DND-41 (cell line): ENCODE results near the gene SCYL2.
"Not testable (repeated sequence)": the region's sequence is repeated elsewhere in the genome, so short reads cannot be mapped to it uniquely, and the experiment has no call there.

Experiments
- ATAC-seq: fragments of 200-7000 bp; cut with Tn5 transposase; 3 replicates; pipeline ENCODE4 v1.9.1; 2021; ENCODE audit warnings: low read depth; ENCODE audit not compliant: insufficient read depth
- DNase-seq: peaks from one replicate; pipeline ENCODE4 v3.0.0-alpha.2; 2020
- H2AFZ ChIP-seq: 2 replicates; pipeline ENCODE4 v1.6.0; 2012; ENCODE audit warnings: low read depth, low read length
- H3K27ac ChIP-seq: 2 replicates; pipeline ENCODE4 v1.5.1; 2012; ENCODE audit warnings: low read length, inconsistent platforms
- H3K27me3 ChIP-seq: fragments of 200-600 bp; sonication (generic); 2 replicates; pipeline ENCODE4 v1.6.0; 2012; ENCODE audit warnings: low read length, mild to moderate bottlenecking, inconsistent platforms; ENCODE audit not compliant: insufficient read depth, poor library complexity
- H3K36me3 ChIP-seq: 2 replicates; pipeline ENCODE4 v1.5.1; 2012; ENCODE audit warnings: low read length, inconsistent platforms; ENCODE audit not compliant: insufficient read depth
- H3K4me1 ChIP-seq: 2 replicates; pipeline ENCODE4 v1.5.1; 2012; ENCODE audit warnings: mild to moderate bottlenecking, low read length; ENCODE audit not compliant: insufficient read depth
- H3K4me2 ChIP-seq: 2 replicates; pipeline ENCODE4 v1.6.0; 2012; ENCODE audit warnings: mild to moderate bottlenecking, moderate library complexity, low read length, inconsistent platforms; ENCODE audit not compliant: insufficient read depth
- H3K4me3 ChIP-seq, 2 experiments: fragments of 200-600 bp in 1 of 2; shearing (Covaris generic) in 1 of 2; 2 replicates each; pipeline ENCODE4 v1.5.1; 2012 to 2016; ENCODE audit warnings: inconsistent platforms in 2 of 2, low read length in 2 of 2, mild to moderate bottlenecking in 2 of 2, low read depth in 1 of 2, moderate library complexity in 1 of 2
- H3K79me2 ChIP-seq: 2 replicates; pipeline ENCODE4 v1.6.0; 2012; ENCODE audit warnings: low read length, inconsistent platforms; ENCODE audit not compliant: insufficient read depth
- H3K9ac ChIP-seq: 2 replicates; pipeline ENCODE4 v1.6.0; 2012; ENCODE audit warnings: low read depth, mild to moderate bottlenecking, inconsistent platforms, low read length, moderate library complexity
- H3K9me3 ChIP-seq: 2 replicates; pipeline ENCODE4 v1.5.1; 2012; ENCODE audit warnings: low read length, moderate library complexity, mild to moderate bottlenecking, inconsistent platforms; ENCODE audit not compliant: insufficient read depth, severe bottlenecking
- H4K20me1 ChIP-seq: 2 replicates; pipeline ENCODE4 v1.6.0; 2012; ENCODE audit warnings: low read length; ENCODE audit not compliant: insufficient read depth
- CTCF ChIP-seq: IDR thresholded peaks from 2 replicates; pipeline ENCODE4 v1.5.1; 2012; ENCODE audit warnings: borderline replicate concordance, low read length, moderate library complexity, mild to moderate bottlenecking; ENCODE audit not compliant: poor library complexity, severe bottlenecking; ENCODE audit errors: extremely low read depth
- EZH2 ChIP-seq: IDR thresholded peaks from 3 replicates; pipeline ENCODE4 v1.6.1; 2012; ENCODE audit warnings: borderline replicate concordance, low read depth, mild to moderate bottlenecking, moderate library complexity, low read length, inconsistent platforms; ENCODE audit not compliant: severe bottlenecking

The SCYL2 gene

GRCh38 chr12:100339071-100339470 lies 72.1 kb downstream of the SCYL2 start:
- no peak for DNase-seq
- no peak for ATAC-seq
- Histone ChIP-seq H3K4me2 (no peak overlapping the region), H3K9me3 (no peaks in the 10 kb centered on the region), H3K27ac (no peak overlapping the region), H3K9ac (no peak overlapping the region), H4K20me1 (no peaks in the 10 kb centered on the region), H3K79me2 (no peaks in the 10 kb centered on the region), H3K4me3 (no peak overlapping the region), H3K36me3 (peaks cover 50% of the 10 kb centered on the region), H3K4me1 (no peaks in the 10 kb centered on the region), H2AFZ (no peak overlapping the region), H3K27me3 (no peaks in the 10 kb centered on the region)
- no peak for TF ChIP-seq EZH2
- TF ChIP-seq CTCF = no peak

- H3K79me2 ChIP-seq, H3K9ac ChIP-seq, H3K27ac ChIP-seq, H3K4me1 ChIP-seq, ATAC-seq, H3K9me3 ChIP-seq, H3K27me3 ChIP-seq, H2AFZ ChIP-seq, H4K20me1 ChIP-seq, H3K4me3 ChIP-seq, DNase-seq, H3K4me2 ChIP-seq: not testable (repeated sequence)
- H3K36me3 ChIP-seq = peaks cover 20% of the 10 kb centered on the region
Observed at GRCh38 chr12:100342897-100343296, 75.9 kb downstream of the SCYL2 start.

- H4K20me1 ChIP-seq, H2AFZ ChIP-seq, ATAC-seq, H3K36me3 ChIP-seq, H3K4me1 ChIP-seq, DNase-seq, H3K4me2 ChIP-seq, H3K27ac ChIP-seq, H3K4me3 ChIP-seq, H3K79me2 ChIP-seq, H3K9me3 ChIP-seq, H3K9ac ChIP-seq, H3K27me3 ChIP-seq: not testable (repeated sequence)
Observed at GRCh38 chr12:100344351-100344750, 77.4 kb downstream of the SCYL2 start.

- Histone ChIP-seq H3K9ac (no peak overlapping the region), H3K27me3 (no peaks in the 10 kb centered on the region), H3K79me2 (no peaks in the 10 kb centered on the region), H2AFZ (no peak overlapping the region), H3K4me1 (no peaks in the 10 kb centered on the region), H3K27ac (no peak overlapping the region), H3K36me3 (no peaks in the 10 kb centered on the region), H3K4me2 (no peak overlapping the region), H3K4me3 (no peak overlapping the region), H4K20me1 (no peaks in the 10 kb centered on the region), H3K9me3 (no peaks in the 10 kb centered on the region)
- no peak for DNase-seq
- ATAC-seq = no peak
- no peak for TF ChIP-seq EZH2
- TF ChIP-seq CTCF = no peak
Observed at GRCh38 chr12:100345020-100345767, 78.2 kb downstream of the SCYL2 start.
